Keratinocyte (primary cell): ENCODE results near the gene PEDS1. TPM values are rescaled to one million over a fixed set of nuclear protein-coding genes. Genes with fewer than 3 reads are reported as not detected.

Source experiments
- DNase-seq: peaks from one replicate; pipeline ENCODE4 v3.0.0-alpha.2; 2011; ENCODE audit warnings: low read depth, missing footprints, low spot score
- FAIRE-seq: peaks from 2 replicates; lab custom pipeline; 2011; peaks lifted over from hg19 to GRCh38; lab: Jason Lieb, UNC
- H2AFZ ChIP-seq: 2 replicates; pipeline ENCODE4 v1.6.0; 2012; ENCODE audit warnings: low read length, control low read depth, inconsistent platforms; ENCODE audit not compliant: control insufficient read depth
- H3K27ac ChIP-seq: 2 replicates; pipeline ENCODE4 v1.5.1; 2011; ENCODE audit warnings: low read length; ENCODE audit not compliant: control insufficient read depth, insufficient read depth
- H3K27me3 ChIP-seq: 3 replicates; pipeline ENCODE4 v1.6.0; 2011; ENCODE audit warnings: low read length; ENCODE audit not compliant: control insufficient read depth, insufficient read depth; ENCODE audit errors: extremely low read depth
- H3K36me3 ChIP-seq, 2 experiments: 2 replicates in 1 of 2; 3 replicates in 1 of 2; pipeline ENCODE4 v1.5.1; 2011; ENCODE audit warnings: low read length in 2 of 2, mild to moderate bottlenecking in 1 of 2; ENCODE audit not compliant: control insufficient read depth in 2 of 2, insufficient read depth in 2 of 2; ENCODE audit errors: extremely low read depth in 1 of 2
- H3K4me1 ChIP-seq: 3 replicates; pipeline ENCODE4 v1.5.1; 2011; ENCODE audit warnings: low read length; ENCODE audit not compliant: control insufficient read depth, insufficient read depth; ENCODE audit errors: extremely low read depth
- H3K4me2 ChIP-seq: 3 replicates; pipeline ENCODE4 v1.6.0; 2011; ENCODE audit warnings: low read depth, low read length; ENCODE audit not compliant: control insufficient read depth, insufficient read depth; ENCODE audit errors: extremely low read depth
- H3K4me3 ChIP-seq, 3 experiments: fragments of 200-600 bp in 1 of 3; sonication (generic) in 1 of 3; 2 replicates in 2 of 3; 3 replicates in 1 of 3; pipeline ENCODE4 v1.5.1; 2011 to 2016; ENCODE audit warnings: low read length in 3 of 3, mild to moderate bottlenecking in 3 of 3, control low read depth in 2 of 3, inconsistent platforms in 1 of 3, low read depth in 1 of 3, mixed read lengths in 1 of 3, mixed run types in 1 of 3, moderate library complexity in 1 of 3; ENCODE audit not compliant: control insufficient read depth in 2 of 3, insufficient read depth in 2 of 3; ENCODE audit errors: extremely low read depth in 1 of 3
- H3K79me2 ChIP-seq: 2 replicates; pipeline ENCODE4 v1.6.0; 2012; ENCODE audit warnings: low read length; ENCODE audit not compliant: control insufficient read depth, insufficient read depth
- H3K9ac ChIP-seq: 3 replicates; pipeline ENCODE4 v1.6.0; 2011; ENCODE audit warnings: low read length; ENCODE audit not compliant: control insufficient read depth, insufficient read depth; ENCODE audit errors: extremely low read depth
- H3K9me1 ChIP-seq: 3 replicates; pipeline ENCODE4 v1.6.0; 2011; ENCODE audit warnings: low read length; ENCODE audit not compliant: control insufficient read depth, insufficient read depth; ENCODE audit errors: extremely low read depth
- H3K9me3 ChIP-seq: 2 replicates; pipeline ENCODE4 v1.5.1; 2012; ENCODE audit warnings: low read depth, low read length; ENCODE audit not compliant: control insufficient read depth
- H4K20me1 ChIP-seq: 3 replicates; pipeline ENCODE4 v1.6.0; 2011; ENCODE audit warnings: low read length; ENCODE audit not compliant: control insufficient read depth, insufficient read depth; ENCODE audit errors: extremely low read depth
- CTCF ChIP-seq, 3 experiments: IDR thresholded peaks in 1 of 3; conservative IDR thresholded peaks in 1 of 3; optimal IDR thresholded peaks in 1 of 3; 2 replicates in 2 of 3; 3 replicates in 1 of 3; pipeline versions ENCODE3 to v1.5.1; 2011; ENCODE audit warnings: low read length in 3 of 3, mild to moderate bottlenecking in 3 of 3, moderate library complexity in 2 of 3, control low read depth in 1 of 3, inconsistent platforms in 1 of 3; ENCODE audit not compliant: insufficient read depth in 2 of 3; ENCODE audit errors: extremely low read depth in 1 of 3
- EZH2 ChIP-seq: IDR thresholded peaks from one replicate; pipeline ENCODE4 v1.6.1; 2012; ENCODE audit warnings: inconsistent platforms, mild to moderate bottlenecking, low read length, moderate library complexity
- dilution Hi-C: fragments of 300-500 bp; cut with MboI; formaldehyde crosslinking; loops from one replicate; pipeline ENCODE4 v1.7.0; 2020; ENCODE audit warnings: low sequenced_read_pairs; ENCODE audit not compliant: extremely low pct_ligation_motif_present
- polyA plus RNA-seq, 5 experiments: library from polyadenylated mRNA; depleted of rRNA in 3 of 5; stranded (reverse) in 3 of 5; stranded (forward) in 1 of 5; unstranded in 1 of 5; fragments of >200 nt; gene quantifications; 1 replicate in 1 of 5; 2 replicates in 3 of 5; 3 replicates in 1 of 5; pipeline versions ENCODE4 v1.2.1 to v1.2.3, GENCODE V29; 2011 to 2012; ENCODE audit warnings: missing spikeins in 2 of 5, low read depth in 1 of 5, low replicate concordance in 1 of 5

The PEDS1 gene
- polyA plus RNA-seq, 1 donor (not counting 4 experiments of a cell fraction or from before 2014, with no cell fraction given), result 48.7 TPM

- peaks cover 58% of the 10 kb centered on the region for H3K79me2 ChIP-seq
- dilution Hi-C loops, result no loop called here
- TF ChIP-seq CTCF (optimal IDR thresholded peaks at IDR 0.05 in 1 of 3, IDR thresholded peaks at IDR 0.05 in 1 of 3, conservative IDR thresholded peaks at IDR 0.05 in 1 of 3; ENCODE audit: extremely low read depth in 1 of 3, insufficient read depth in 2 of 3, low read length in 3 of 3) (no peak), EZH2 (no peak)
- no peak overlapping the region for H3K9ac ChIP-seq
- no peaks in the 10 kb centered on the region for H3K9me3 ChIP-seq
- H3K4me1 ChIP-seq, result peaks cover 9% of the 10 kb centered on the region
- peaks cover 21% of the 10 kb centered on the region for H4K20me1 ChIP-seq
- H3K27ac ChIP-seq, result no peak overlapping the region
- no peaks in the 10 kb centered on the region for H3K27me3 ChIP-seq
- no peak overlapping the region for H2AFZ ChIP-seq
- no peak for FAIRE-seq
- no peak overlapping the region for H3K4me3 ChIP-seq
- H3K36me3 ChIP-seq, result peaks cover 51 to 69% of the 10 kb centered on the region in 2 experiments
- H3K4me2 ChIP-seq, result no peak overlapping the region
- no peaks in the 10 kb centered on the region for H3K9me1 ChIP-seq
- no peak for DNase-seq
These were observed 23.7 kb downstream of the PEDS1 start for GRCh38 chr20:50129662-50130355.

DNA sequence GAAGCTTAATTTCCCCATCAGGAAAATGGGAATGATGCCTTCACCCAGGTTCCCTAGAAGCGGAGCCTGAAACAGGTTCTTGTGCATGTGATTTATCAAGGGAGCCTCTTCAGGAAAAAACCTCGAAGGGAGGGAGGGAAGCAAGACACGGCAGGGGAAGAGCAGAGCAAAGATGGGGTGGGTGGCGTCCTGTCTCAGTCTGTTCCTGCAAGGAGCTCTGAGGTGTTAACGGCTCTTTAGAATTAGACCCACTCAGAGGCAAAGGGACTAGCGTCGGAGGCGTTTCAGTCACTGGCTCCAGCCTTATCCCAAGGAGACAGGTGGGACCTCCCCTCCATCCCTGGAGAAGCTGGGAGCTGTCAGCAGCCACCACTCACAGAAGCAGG, 25.0 kb downstream of the PEDS1 start:
- Histone ChIP-seq H3K27me3 (no peaks in the 10 kb centered on the region), H2AFZ (no peak overlapping the region), H3K27ac (no peak overlapping the region), H3K36me3 (peaks cover 56 to 71% of the 10 kb centered on the region in 2 experiments), H3K9ac (no peak overlapping the region), H3K9me1 (no peaks in the 10 kb centered on the region), H3K4me2 (no peak overlapping the region), H3K4me1 (peaks cover 9% of the 10 kb centered on the region), H4K20me1 (peaks cover 16% of the 10 kb centered on the region), H3K79me2 (peaks cover 46% of the 10 kb centered on the region), H3K4me3 (no peak overlapping the region), H3K9me3 (no peaks in the 10 kb centered on the region)
- DNase-seq (no peak), FAIRE-seq (no peak)
- dilution Hi-C loops, result no loop called here
- TF ChIP-seq EZH2 (no peak), CTCF (optimal IDR thresholded peaks at IDR 0.05 in 1 of 3, IDR thresholded peaks at IDR 0.05 in 1 of 3, conservative IDR thresholded peaks at IDR 0.05 in 1 of 3; ENCODE audit: extremely low read depth in 1 of 3, insufficient read depth in 2 of 3, low read length in 3 of 3) (no peak)
